GM12878 (cell line): ENCODE measurements around the gene NCKAP5. TPM values are rescaled to one million over a fixed set of nuclear protein-coding genes. Genes with fewer than 3 reads are reported as not detected.

Experiments used
- ATAC-seq: fragments of 200-7000 bp; cut with Tn5 transposase; 3 replicates; pipeline ENCODE4 v1.9.1; 2020; ENCODE audit warnings: mild to moderate bottlenecking, moderate library complexity
- BruUV-seq: library from RNA; stranded (reverse); fragments of 400-500 nt; replicated peaks from 2 replicates; lab custom pipeline; 2021; lab: Mats Ljungman, UMichigan
- CTCF ChIA-PET: fragments of 300-600 bp; sonication (Branson Sonifier 250); formaldehyde crosslinking; extraction: SDS; loops from one replicate; lab custom pipeline; 2021; ENCODE audit warnings: inconsistent platforms; lab: Yijun Ruan, JAX
- POLR2A ChIA-PET: fragments of 350-600 bp; formaldehyde crosslinking; extraction: SDS; loops from one replicate; lab custom pipeline; 2021; ENCODE audit warnings: inconsistent platforms; lab: Charles Lee
- RAD21 ChIA-PET: fragments of 300-600 bp; sonication (Branson Sonifier 250); formaldehyde crosslinking; loops from one replicate; lab custom pipeline; 2023; ENCODE audit warnings: antibody characterized with exemption; ENCODE audit not compliant: unreplicated experiment; lab: Charles Lee
- SMC1A ChIA-PET: fragments of 300-600 bp; sonication (Branson Sonifier 250); formaldehyde crosslinking; loops from one replicate; lab custom pipeline; 2023; ENCODE audit not compliant: unreplicated experiment, uncharacterized antibody; lab: Charles Lee
- DNase-seq: peaks from one replicate; pipeline ENCODE4 v3.0.0-alpha.2; 2011; ENCODE audit warnings: low read depth, low spot score
- FAIRE-seq: peaks from 3 replicates; lab custom pipeline; 2011; peaks lifted over from hg19 to GRCh38; lab: Jason Lieb, UNC
- H2AFZ ChIP-seq: 2 replicates; pipeline ENCODE4 v1.6.0; 2011; ENCODE audit warnings: low read depth, low read length, control low read depth; ENCODE audit not compliant: control insufficient read depth
- H3K27ac ChIP-seq: 2 replicates; pipeline ENCODE4 v1.5.1; 2011; ENCODE audit warnings: control low read depth; ENCODE audit not compliant: control insufficient read depth, insufficient read depth
- H3K27me3 ChIP-seq, 2 experiments: replicated peaks in 1 of 2; 2 replicates each; pipeline versions ENCODE4 v1.6.0 to v1.6.1; 2011; ENCODE audit warnings: low read length in 1 of 2; ENCODE audit not compliant: control insufficient read depth in 2 of 2, insufficient read depth in 2 of 2
- H3K36me3 ChIP-seq, 2 experiments: 2 replicates each; pipeline ENCODE4 v1.5.1; 2011; ENCODE audit warnings: low read length in 1 of 2; ENCODE audit not compliant: control insufficient read depth in 2 of 2, insufficient read depth in 2 of 2
- H3K4me1 ChIP-seq: 2 replicates; pipeline ENCODE4 v1.6.1; 2011; ENCODE audit warnings: mild to moderate bottlenecking, low read length, moderate library complexity, mixed read lengths; ENCODE audit not compliant: control insufficient read depth, insufficient read depth
- H3K4me2 ChIP-seq: 2 replicates; pipeline ENCODE4 v1.6.0; 2011; ENCODE audit warnings: control low read depth; ENCODE audit not compliant: control insufficient read depth, insufficient read depth
- H3K4me3 ChIP-seq: fragments of 200-600 bp; sonication (generic); 2 replicates; pipeline ENCODE4 v1.5.1; 2016
- H3K79me2 ChIP-seq: 2 replicates; pipeline ENCODE4 v1.6.0; 2011; ENCODE audit warnings: low read length; ENCODE audit not compliant: control insufficient read depth, insufficient read depth
- H3K9ac ChIP-seq: 2 replicates; pipeline ENCODE4 v1.8.0; 2011; ENCODE audit warnings: low read length, control low read depth, mixed read lengths; ENCODE audit not compliant: control insufficient read depth, insufficient read depth
- H3K9me3 ChIP-seq: replicated peaks from 3 replicates; pipeline ENCODE4 v1.5.1; 2011; ENCODE audit warnings: mild to moderate bottlenecking, low read length; ENCODE audit not compliant: control insufficient read depth, insufficient read depth
- H4K20me1 ChIP-seq: 2 replicates; pipeline ENCODE4 v1.6.0; 2011; ENCODE audit not compliant: control insufficient read depth, insufficient read depth
- CHD1 ChIP-seq: IDR thresholded peaks from 2 replicates; pipeline ENCODE4 v1.6.1; 2012; ENCODE audit warnings: low read depth, low read length, improper control_type of control experiment
- CHD4 ChIP-seq: fragments of 200-600 bp; sonication (generic); IDR thresholded peaks from 2 replicates; pipeline ENCODE4 v1.6.1; 2016; ENCODE audit warnings: mild to moderate bottlenecking
- ESRRA ChIP-seq: IDR thresholded peaks from 2 replicates; pipeline ENCODE4 v1.6.1; 2012; ENCODE audit warnings: mild to moderate bottlenecking, low read length, improper control_type of control experiment
- HDAC6 ChIP-seq: fragments of 200-600 bp; sonication (generic); IDR thresholded peaks from one replicate; pipeline ENCODE4 v1.8.0; 2017; ENCODE audit warnings: antibody characterized with exemption; ENCODE audit not compliant: unreplicated experiment
- JUNB ChIP-seq: IDR thresholded peaks from 2 replicates; pipeline ENCODE4 v1.6.1; 2016; ENCODE audit warnings: antibody characterized with exemption, mild to moderate bottlenecking
- KAT2A ChIP-seq: conservative IDR thresholded peaks from 2 replicates; pipeline ENCODE4 v1.6.1; 2011; ENCODE audit warnings: low read depth, low read length; ENCODE audit not compliant: control insufficient read depth
- LARP7 ChIP-seq: fragments of 450-650 bp; IDR thresholded peaks from 2 replicates; pipeline ENCODE4 v1.6.1; 2017; ENCODE audit warnings: mild to moderate bottlenecking
- MEF2A ChIP-seq: IDR thresholded peaks from 2 replicates; pipeline ENCODE4 v1.6.1; 2011; ENCODE audit warnings: low read depth, mild to moderate bottlenecking, low read length, moderate library complexity; ENCODE audit not compliant: insufficient read depth
- MTA3 ChIP-seq: IDR thresholded peaks from 2 replicates; pipeline ENCODE4 v1.6.1; 2012; ENCODE audit warnings: low read length, inconsistent platforms, borderline replicate concordance
- POLR2AphosphoS2 ChIP-seq: IDR thresholded peaks from 2 replicates; pipeline ENCODE4 v1.6.1; 2011; ENCODE audit warnings: low read depth, mild to moderate bottlenecking, low read length, improper control_type of control experiment, moderate library complexity
- RAD51 ChIP-seq: fragments of 450-650 bp; IDR thresholded peaks from 2 replicates; pipeline ENCODE4 v1.6.1; 2016; ENCODE audit warnings: moderate library complexity, mild to moderate bottlenecking, inconsistent platforms
- YY1 ChIP-seq: IDR thresholded peaks from 2 replicates; pipeline ENCODE4 v1.6.1; 2011; ENCODE audit warnings: low read depth, mild to moderate bottlenecking, low read length
- ZNF24 ChIP-seq: fragments of 450-650 bp; IDR thresholded peaks from 2 replicates; pipeline ENCODE4 v1.6.1; 2017; ENCODE audit warnings: antibody characterized with exemption, mild to moderate bottlenecking
- ZNF622 ChIP-seq: fragments of 450-650 bp; IDR thresholded peaks from 2 replicates; pipeline ENCODE4 v1.6.1; 2017; ENCODE audit warnings: mild to moderate bottlenecking, inconsistent platforms
- ZZZ3 ChIP-seq: IDR thresholded peaks from 2 replicates; pipeline ENCODE4 v1.6.1; 2011; ENCODE audit warnings: low read depth; ENCODE audit not compliant: control insufficient read depth, insufficient read length
- WGBS: methylation state at CpG from one replicate; pipeline ENCODE4 v1.1.6; 2016; ENCODE audit warnings: low lambda C conversion rate; ENCODE audit not compliant: insufficient replicate concordance, insufficient coverage; ENCODE audit errors: missing lambda C conversion rate; 5-methylcytosine and 5-hydroxymethylcytosine counted together
- in situ Hi-C: fragments of 300-500 bp; cut with MboI; formaldehyde crosslinking; loops from 9 replicates; pipeline ENCODE4 v1.14.3; 2018; ENCODE audit warnings: mixed read lengths
- intact Hi-C: fragments of 100-400 bp; cut with micrococcal nuclease; formaldehyde crosslinking; loops from one replicate; pipeline ENCODE4 v1.14.2; 2022; ENCODE audit not compliant: unreplicated experiment
- polyA plus RNA-seq, 11 experiments: library from polyadenylated mRNA; depleted of rRNA in 4 of 11; unstranded in 6 of 11; stranded (reverse) in 5 of 11; fragments of >200 nt; fragmentation: Nextera tagmentation in 4 of 11; fragmentation: Illumina TruSeq in 1 of 11; extraction: Ambion mirVana in 4 of 11; extraction: Trizol in 1 of 11; gene quantifications; 1 replicate in 1 of 11; 2 replicates in 10 of 11; pipeline versions ENCODE4 v1.2.1 to v1.2.3, GENCODE V29; 2011 to 2016; ENCODE audit warnings: inconsistent platforms in 2 of 11, missing spikeins in 2 of 11, low read depth in 1 of 11
- total RNA-seq, 4 experiments: library from RNA; depleted of rRNA in 3 of 4; stranded (reverse); fragments of >200 nt in 3 of 4; fragmentation: Illumina TruSeq in 1 of 4; extraction: Trizol in 1 of 4; gene quantifications; 2 replicates each; pipeline versions ENCODE4 v1.2.1 to v1.2.3, GENCODE V29; 2013 to 2021
- TF ChIP-seq, protein P1 (sequence below), 3 experiments: IDR thresholded peaks in 2 of 3; conservative IDR thresholded peaks in 1 of 3; 2 replicates each; pipeline ENCODE4 v1.5.1; 2011; ENCODE audit warnings: low read depth in 3 of 3, low read length in 3 of 3, mild to moderate bottlenecking in 3 of 3, control low read depth in 2 of 3, moderate library complexity in 2 of 3, inconsistent platforms in 1 of 3, mixed read lengths in 1 of 3; ENCODE audit not compliant: control insufficient read depth in 2 of 3, insufficient read depth in 1 of 3; ENCODE audit errors: extremely low read depth in 1 of 3

NCKAP5 gene
- total and polyA plus RNA-seq, 10 of the 15 experiments (the other 5 are each of a cell fraction or from before 2014, with no cell fraction given), result 0.06 to 0.44 (median 0.16) TPM

- no peak for FAIRE-seq
- intact Hi-C loops (no loop called here), in situ Hi-C loops (no loop called here)
- Histone ChIP-seq H2AFZ (no peak overlapping the region), H3K79me2 (no peaks in the 10 kb centered on the region), H3K4me3 (no peak overlapping the region), H3K4me2 (no peak overlapping the region), H3K9me3 (no peaks in the 10 kb centered on the region), H3K4me1 (no peaks in the 10 kb centered on the region), H4K20me1 (no peaks in the 10 kb centered on the region), H3K27ac (no peak overlapping the region), H3K27me3 (no peaks in the 10 kb centered on the region), H3K36me3 (no peaks in the 10 kb centered on the region), H3K9ac (no peak overlapping the region)
- 0% methylated on average over 1 of the region's 1 CpG for WGBS
- TF ChIP-seq POLR2AphosphoS2 (no peak), RAD51 (no peak), MEF2A (no peak), HDAC6 (no peak), LARP7 (no peak), ZNF622 (no peak), YY1 (no peak), KAT2A (no peak), JUNB (no peak), CHD1 (no peak)
- ChIA-PET SMC1A (no interaction called here), RAD21 (no interaction called here), CTCF (no interaction called here), POLR2A (no interaction called here)
- no TSS peak for BruUV-seq
- no peak for ATAC-seq
- no peak for DNase-seq
Observed at GRCh38 chr2:132881546-132881945, 686.7 kb downstream of the NCKAP5 start.

- BruUV-seq, result no TSS peak
- no peak for FAIRE-seq
- no peaks in the 10 kb centered on the region for H3K9me3 ChIP-seq
- H3K4me1 ChIP-seq, result no peaks in the 10 kb centered on the region
- no peak overlapping the region for H3K4me2 ChIP-seq
- SMC1A ChIA-PET, result no interaction called here
- H3K27ac ChIP-seq, result no peak overlapping the region
- H3K4me3 ChIP-seq, result no peak overlapping the region
- H3K36me3 ChIP-seq, result no peaks in the 10 kb centered on the region
- CTCF ChIA-PET, result no interaction called here
- 49% methylated on average over 9 of the region's 9 CpGs for WGBS
- in situ Hi-C loops, result no loop called here
- intact Hi-C loops, result no loop called here
- ATAC-seq, result no peak
- no peaks in the 10 kb centered on the region for H4K20me1 ChIP-seq
- H3K9ac ChIP-seq, result no peak overlapping the region
- no peak for DNase-seq
- POLR2A ChIA-PET, result no interaction called here
- H2AFZ ChIP-seq, result no peak overlapping the region
- H3K27me3 ChIP-seq, result no peaks in the 10 kb centered on the region
- no peaks in the 10 kb centered on the region for H3K79me2 ChIP-seq
- RAD21 ChIA-PET, result no interaction called here
- no peak for TF ChIP-seq ESRRA
- TF ChIP-seq CHD4, result no peak
- no peak for TF ChIP-seq MTA3
- no peak for TF ChIP-seq ZZZ3
- TF ChIP-seq ZNF24, result no peak
- TF ChIP-seq, protein P1, sequence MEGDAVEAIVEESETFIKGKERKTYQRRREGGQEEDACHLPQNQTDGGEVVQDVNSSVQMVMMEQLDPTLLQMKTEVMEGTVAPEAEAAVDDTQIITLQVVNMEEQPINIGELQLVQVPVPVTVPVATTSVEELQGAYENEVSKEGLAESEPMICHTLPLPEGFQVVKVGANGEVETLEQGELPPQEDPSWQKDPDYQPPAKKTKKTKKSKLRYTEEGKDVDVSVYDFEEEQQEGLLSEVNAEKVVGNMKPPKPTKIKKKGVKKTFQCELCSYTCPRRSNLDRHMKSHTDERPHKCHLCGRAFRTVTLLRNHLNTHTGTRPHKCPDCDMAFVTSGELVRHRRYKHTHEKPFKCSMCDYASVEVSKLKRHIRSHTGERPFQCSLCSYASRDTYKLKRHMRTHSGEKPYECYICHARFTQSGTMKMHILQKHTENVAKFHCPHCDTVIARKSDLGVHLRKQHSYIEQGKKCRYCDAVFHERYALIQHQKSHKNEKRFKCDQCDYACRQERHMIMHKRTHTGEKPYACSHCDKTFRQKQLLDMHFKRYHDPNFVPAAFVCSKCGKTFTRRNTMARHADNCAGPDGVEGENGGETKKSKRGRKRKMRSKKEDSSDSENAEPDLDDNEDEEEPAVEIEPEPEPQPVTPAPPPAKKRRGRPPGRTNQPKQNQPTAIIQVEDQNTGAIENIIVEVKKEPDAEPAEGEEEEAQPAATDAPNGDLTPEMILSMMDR (IDR thresholded peaks at IDR 0.05 in 2 of 3, conservative IDR thresholded peaks at IDR 0.05 in 1 of 3; ENCODE audit: control insufficient read depth in 2 of 3, extremely low read depth in 1 of 3, insufficient read depth in 1 of 3, low read depth in 3 of 3, low read length in 3 of 3), result no peak
Observed at GRCh38 chr2:132877923-132878322, 690.3 kb downstream of the NCKAP5 start.
